HEK293 (cell line): ENCODE results near the gene GTF2H2C_2.
"Not testable (repeated sequence)": the region's sequence is repeated elsewhere in the genome, so short reads cannot be mapped to it uniquely, and the experiment has no call there.

Source experiments
- CTCF ChIA-PET: fragments of 350-600 bp; formaldehyde crosslinking; extraction: SDS; loops from one replicate; lab custom pipeline; 2021; ENCODE audit warnings: antibody characterized with exemption; lab: Yijun Ruan, JAX
- POLR2A ChIA-PET: fragments of 300-600 bp; formaldehyde crosslinking; extraction: SDS; loops from one replicate; lab custom pipeline; 2020; ENCODE audit warnings: antibody characterized with exemption, inconsistent platforms; lab: Yijun Ruan, JAX
- H3K27ac ChIP-seq: fragments of 200-500 bp; sonication (Bioruptor generic); 2 replicates; pipeline ENCODE4 v1.5.1; 2014; ENCODE audit warnings: low read depth, low read length, control low read depth, inconsistent platforms; ENCODE audit errors: extremely low read depth
- H3K36me3 ChIP-seq, 2 experiments: fragments of 200-500 bp in 1 of 2; sonication (Bioruptor generic) in 1 of 2; 1 replicate in 1 of 2; 2 replicates in 1 of 2; pipeline ENCODE4 v1.5.1; 2014 to 2017; ENCODE audit warnings: inconsistent platforms in 2 of 2, low read length in 2 of 2; ENCODE audit not compliant: control insufficient read depth in 2 of 2, insufficient read depth in 1 of 2
- H3K4me1 ChIP-seq: fragments of 200-500 bp; sonication (Bioruptor generic); 2 replicates; pipeline ENCODE4 v1.5.1; 2014; ENCODE audit warnings: mild to moderate bottlenecking, low read length, inconsistent platforms; ENCODE audit not compliant: control insufficient read depth, insufficient read depth
- H3K4me3 ChIP-seq: 2 replicates; pipeline ENCODE4 v1.5.1; 2011; ENCODE audit warnings: low read depth, mild to moderate bottlenecking, control low read depth, low read length, moderate library complexity
- H3K9me3 ChIP-seq: fragments of 200-500 bp; sonication (Bioruptor generic); 2 replicates; pipeline ENCODE4 v1.5.1; 2014; ENCODE audit warnings: low read depth, low read length, inconsistent platforms; ENCODE audit not compliant: control insufficient read depth, insufficient read depth

The GTF2H2C_2 gene

GRCh38 chr5:70421322-70421721, 6.2 kb downstream of the GTF2H2C_2 start:
- H3K4me3 ChIP-seq, H3K27ac ChIP-seq, POLR2A ChIA-PET, H3K9me3 ChIP-seq, H3K36me3 ChIP-seq, CTCF ChIA-PET, H3K4me1 ChIP-seq: not testable (repeated sequence)

- H3K4me3 ChIP-seq, H3K4me1 ChIP-seq, POLR2A ChIA-PET, H3K9me3 ChIP-seq, H3K27ac ChIP-seq, H3K36me3 ChIP-seq, CTCF ChIA-PET: not testable (repeated sequence)
Observed at GRCh38 chr5:70423215-70423614, 8.0 kb downstream of the GTF2H2C_2 start.

GRCh38 chr5:70438518-70438917, 23.4 kb downstream of the GTF2H2C_2 start:
- CTCF ChIA-PET, H3K4me1 ChIP-seq, POLR2A ChIA-PET, H3K36me3 ChIP-seq, H3K4me3 ChIP-seq, H3K9me3 ChIP-seq, H3K27ac ChIP-seq: not testable (repeated sequence)

- POLR2A ChIA-PET, H3K27ac ChIP-seq, CTCF ChIA-PET, H3K9me3 ChIP-seq, H3K4me1 ChIP-seq, H3K36me3 ChIP-seq, H3K4me3 ChIP-seq: not testable (repeated sequence)
Observed at GRCh38 chr5:70449565-70449964, 34.4 kb downstream of the GTF2H2C_2 start.

- H3K9me3 ChIP-seq, H3K4me1 ChIP-seq, H3K27ac ChIP-seq, H3K4me3 ChIP-seq, H3K36me3 ChIP-seq, POLR2A ChIA-PET, CTCF ChIA-PET: not testable (repeated sequence)
Observed at GRCh38 chr5:70451249-70451984, 36.2 kb downstream of the GTF2H2C_2 start.

GRCh38 chr5:70457093-70457492, 41.9 kb downstream of the GTF2H2C_2 start:
- CTCF ChIA-PET, H3K4me3 ChIP-seq, POLR2A ChIA-PET, H3K9me3 ChIP-seq, H3K36me3 ChIP-seq, H3K27ac ChIP-seq, H3K4me1 ChIP-seq: not testable (repeated sequence)

GRCh38 chr5:70459188-70459587, 44.0 kb downstream of the GTF2H2C_2 start:
- H3K4me3 ChIP-seq, H3K36me3 ChIP-seq, H3K4me1 ChIP-seq, H3K27ac ChIP-seq, H3K9me3 ChIP-seq, POLR2A ChIA-PET, CTCF ChIA-PET: not testable (repeated sequence)

GRCh38 chr5:70461984-70462383, 46.8 kb downstream of the GTF2H2C_2 start:
- H3K4me1 ChIP-seq, H3K36me3 ChIP-seq, CTCF ChIA-PET, H3K27ac ChIP-seq, H3K4me3 ChIP-seq, POLR2A ChIA-PET, H3K9me3 ChIP-seq: not testable (repeated sequence)

- H3K4me1 ChIP-seq, H3K36me3 ChIP-seq, H3K27ac ChIP-seq, POLR2A ChIA-PET, CTCF ChIA-PET, H3K9me3 ChIP-seq, H3K4me3 ChIP-seq: not testable (repeated sequence)
Observed at GRCh38 chr5:70464019-70464637, 49.0 kb downstream of the GTF2H2C_2 start.

- H3K4me1 ChIP-seq, H3K9me3 ChIP-seq, CTCF ChIA-PET, H3K4me3 ChIP-seq, H3K36me3 ChIP-seq, POLR2A ChIA-PET, H3K27ac ChIP-seq: not testable (repeated sequence)
Observed at GRCh38 chr5:70469926-70470509, 54.9 kb downstream of the GTF2H2C_2 start.
